Prostate gland (tissue), 2 donors: ENCODE measurements around the gene SPATA31C1.

Experiments used
- POLR2A ChIP-seq: fragments of 450-650 bp; IDR thresholded peaks from one replicate; pipeline ENCODE4 v1.6.1; 2016; ENCODE audit warnings: antibody characterized with exemption, mild to moderate bottlenecking
- POLR2AphosphoS5 ChIP-seq: sonication (generic); formaldehyde crosslinking; IDR thresholded peaks from one replicate; pipeline ENCODE4 v1.6.1; 2017; ENCODE audit warnings: antibody characterized with exemption
- TF ChIP-seq, protein P1 (sequence below), 4 experiments: fragments of 200-600 bp in 2 of 4; fragments of 450-650 bp in 2 of 4; sonication (generic) in 2 of 4; IDR thresholded peaks; 1 replicate in 3 of 4; 2 replicates in 1 of 4; pipeline ENCODE4 v1.5.1; 2016 to 2019; ENCODE audit warnings: antibody characterized with exemption in 4 of 4, mild to moderate bottlenecking in 2 of 4, moderate library complexity in 2 of 4

DNA sequence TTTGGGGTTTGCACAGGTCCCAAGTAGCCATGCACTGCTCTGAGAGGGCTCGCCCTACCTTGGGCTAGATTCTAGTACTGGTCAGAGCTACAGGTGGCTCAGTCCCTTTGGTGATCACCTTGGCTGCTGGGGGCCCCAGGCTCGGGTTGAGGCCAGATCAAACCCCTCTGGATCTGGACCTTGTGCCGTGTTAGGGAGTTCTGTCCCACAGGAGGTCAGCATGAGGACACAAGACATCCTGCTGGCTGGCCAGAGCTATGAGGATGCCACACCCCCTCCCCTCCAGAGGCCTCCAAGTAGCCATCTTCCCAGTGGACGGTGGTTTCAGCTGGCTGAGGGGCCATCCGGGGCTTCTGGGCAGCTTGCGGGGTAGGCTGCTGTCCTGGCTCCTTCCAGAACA is 46.0 kb downstream of the SPATA31C1 start:
- TF ChIP-seq, protein P1, sequence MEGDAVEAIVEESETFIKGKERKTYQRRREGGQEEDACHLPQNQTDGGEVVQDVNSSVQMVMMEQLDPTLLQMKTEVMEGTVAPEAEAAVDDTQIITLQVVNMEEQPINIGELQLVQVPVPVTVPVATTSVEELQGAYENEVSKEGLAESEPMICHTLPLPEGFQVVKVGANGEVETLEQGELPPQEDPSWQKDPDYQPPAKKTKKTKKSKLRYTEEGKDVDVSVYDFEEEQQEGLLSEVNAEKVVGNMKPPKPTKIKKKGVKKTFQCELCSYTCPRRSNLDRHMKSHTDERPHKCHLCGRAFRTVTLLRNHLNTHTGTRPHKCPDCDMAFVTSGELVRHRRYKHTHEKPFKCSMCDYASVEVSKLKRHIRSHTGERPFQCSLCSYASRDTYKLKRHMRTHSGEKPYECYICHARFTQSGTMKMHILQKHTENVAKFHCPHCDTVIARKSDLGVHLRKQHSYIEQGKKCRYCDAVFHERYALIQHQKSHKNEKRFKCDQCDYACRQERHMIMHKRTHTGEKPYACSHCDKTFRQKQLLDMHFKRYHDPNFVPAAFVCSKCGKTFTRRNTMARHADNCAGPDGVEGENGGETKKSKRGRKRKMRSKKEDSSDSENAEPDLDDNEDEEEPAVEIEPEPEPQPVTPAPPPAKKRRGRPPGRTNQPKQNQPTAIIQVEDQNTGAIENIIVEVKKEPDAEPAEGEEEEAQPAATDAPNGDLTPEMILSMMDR (IDR thresholded peaks at IDR 0.05) = no peak
- no peak for TF ChIP-seq POLR2A
- TF ChIP-seq POLR2AphosphoS5 = no peak
